HepG2 (cell line): ENCODE data around the gene SMTNL1. TPM values are rescaled to one million over a fixed set of nuclear protein-coding genes. Genes with fewer than 3 reads are reported as not detected.
A peak's percentile ranks its signal among the peaks of the same experiment; 100 is the strongest.

Experiments
- BHLHE40 ChIP-seq: IDR thresholded peaks from 2 replicates; pipeline ENCODE4 v1.6.1; 2011; ENCODE audit warnings: low read length, improper control_type of control experiment
- FOSL2 ChIP-seq: sonication (generic); formaldehyde crosslinking; IDR thresholded peaks from 2 replicates; pipeline ENCODE4 v1.4.0; 2020; ENCODE audit warnings: missing genetic modification reagents
- KDM6A ChIP-seq: IDR thresholded peaks from 2 replicates; pipeline ENCODE4 v1.6.1; 2016; ENCODE audit warnings: low read depth
- POLR2G ChIP-seq: fragments of 200-400 bp; formaldehyde crosslinking; IDR thresholded peaks from 2 replicates; pipeline ENCODE4 v1.6.1; 2018; ENCODE audit warnings: mild to moderate bottlenecking, low read depth, low read length, moderate library complexity
- TFDP1 ChIP-seq: IDR thresholded peaks from 2 replicates; pipeline ENCODE4 v1.6.1; 2016; ENCODE audit warnings: missing compliant biosample characterization, missing genetic modification reagents, borderline replicate concordance
- THAP11 ChIP-seq: IDR thresholded peaks from 2 replicates; pipeline ENCODE4 v1.6.1; 2016; ENCODE audit warnings: missing biosample characterization, missing genetic modification reagents
- ZHX2 ChIP-seq, 2 experiments: sonication (generic) in 1 of 2; formaldehyde crosslinking in 1 of 2; IDR thresholded peaks; 2 replicates each; pipeline versions ENCODE4 v1.6.1 to v1.9.0; 2014 to 2022; ENCODE audit warnings: antibody characterized with exemption in 1 of 2, borderline replicate concordance in 1 of 2, inconsistent platforms in 1 of 2, low read depth in 1 of 2, missing genetic modification reagents in 1 of 2
- ZNF431 ChIP-seq: sonication (generic); formaldehyde crosslinking; IDR thresholded peaks from 2 replicates; pipeline ENCODE4 v1.9.0; 2022; ENCODE audit warnings: missing genetic modification reagents, low read depth, mild to moderate bottlenecking, borderline replicate concordance
- ZNF460 ChIP-seq: sonication (generic); formaldehyde crosslinking; IDR thresholded peaks from 2 replicates; pipeline ENCODE4 v1.5.1; 2020; ENCODE audit warnings: missing genetic modification reagents, mild to moderate bottlenecking, borderline replicate concordance
- ZNF558 ChIP-seq: sonication (generic); formaldehyde crosslinking; IDR thresholded peaks from 2 replicates; pipeline ENCODE4 v1.9.0; 2022; ENCODE audit warnings: mild to moderate bottlenecking, missing genetic modification reagents, borderline replicate concordance
- ZNF567 ChIP-seq: sonication (generic); formaldehyde crosslinking; IDR thresholded peaks from 2 replicates; pipeline ENCODE4 v1.8.1; 2023; ENCODE audit warnings: mild to moderate bottlenecking, missing genetic modification reagents, borderline replicate concordance
- ZNF614 ChIP-seq: IDR thresholded peaks from 2 replicates; pipeline ENCODE4 v1.6.1; 2018; ENCODE audit warnings: missing biosample characterization, missing genetic modification reagents, inconsistent platforms, borderline replicate concordance
- ZNF710 ChIP-seq: sonication (generic); formaldehyde crosslinking; IDR thresholded peaks from 2 replicates; pipeline ENCODE4 v1.5.0; 2020; ENCODE audit warnings: mild to moderate bottlenecking, missing genetic modification reagents, borderline replicate concordance
- ZNF770 ChIP-seq: sonication (generic); formaldehyde crosslinking; IDR thresholded peaks from 2 replicates; pipeline ENCODE4 v1.5.0; 2020; ENCODE audit warnings: mild to moderate bottlenecking, missing genetic modification reagents
- polyA plus RNA-seq, 8 experiments: library from polyadenylated mRNA; depleted of rRNA in 3 of 8; stranded (reverse) in 7 of 8; unstranded in 1 of 8; fragments of >200 nt; fragmentation: Illumina TruSeq in 4 of 8; extraction: Trizol in 4 of 8; gene quantifications; 2 replicates each; pipeline versions ENCODE4 v1.2.1 to v1.2.3, GENCODE V29; 2011 to 2016; ENCODE audit warnings: low read depth in 4 of 8, missing spikeins in 1 of 8, mixed read lengths in 1 of 8; ENCODE audit not compliant: insufficient read depth in 1 of 8
- total RNA-seq, 5 experiments: library from RNA; depleted of rRNA; stranded (reverse); fragments of >200 nt; fragmentation: Illumina TruSeq; extraction: Trizol; gene quantifications; 2 replicates each; pipeline ENCODE4 v1.2.3, GENCODE V29; 2016; ENCODE audit warnings: low read depth in 1 of 5

Gene SMTNL1
- total and polyA plus RNA-seq, 2 of the 13 experiments (the other 11 are each of a cell fraction or from before 2014, with no cell fraction given) = 0.04 TPM; not detected in 1

GRCh38 chr11:57497303-57498247, 39.8 kb upstream of the SMTNL1 start (continued):
- TF ChIP-seq ZHX2 (IDR thresholded peaks at IDR 0.05; ENCODE audit: low read depth) (no peak), ZHX2 (CRISPR knock-in tag; IDR thresholded peaks at IDR 0.05; ENCODE audit: borderline replicate concordance) (0 out of 2 replicates have a peak, but pooled peaks have one; percentile 53), ZNF460 (CRISPR knock-in tag) (no peak), KDM6A (CRISPR knock-in tag) (peak; percentile 95), ZNF770 (CRISPR knock-in tag) (no peak), ZNF558 (CRISPR knock-in tag) (0 out of 2 replicates have a peak, but pooled peaks have one; percentile 42), TFDP1 (CRISPR knock-in tag) (peak; percentile 46; the same call in 1 of the 2 replicates), ZNF431 (CRISPR knock-in tag) (peak; percentile 75; the same call in 1 of the 2 replicates), ZNF567 (CRISPR knock-in tag) (no peak), FOSL2 (CRISPR knock-in tag) (peak; percentile 36; the same call in 1 of the 2 replicates), BHLHE40 (peak; percentile 69), ZNF710 (CRISPR knock-in tag) (0 out of 2 replicates have a peak, but pooled peaks have one; percentile 56), ZNF614 (CRISPR knock-in tag) (0 out of 2 replicates have a peak, but pooled peaks have one; percentile 37), THAP11 (CRISPR knock-in tag) (peak; percentile 37; the same call in 1 of the 2 replicates), POLR2G (0 out of 2 replicates have a peak, but pooled peaks have one; percentile 11)
